Measurements from ENCODE around the gene IL1A. TPM values are rescaled to one million over a fixed set of nuclear protein-coding genes. Genes with fewer than 3 reads are reported as not detected.

The IL1A gene
- total and polyA plus RNA-seq, 9 of the 15 experiments (the other 6 are each of a cell fraction or from before 2014, with no cell fraction given): 0.03 to 0.27 (median 0.14) TPM; not detected in 2

DNA sequence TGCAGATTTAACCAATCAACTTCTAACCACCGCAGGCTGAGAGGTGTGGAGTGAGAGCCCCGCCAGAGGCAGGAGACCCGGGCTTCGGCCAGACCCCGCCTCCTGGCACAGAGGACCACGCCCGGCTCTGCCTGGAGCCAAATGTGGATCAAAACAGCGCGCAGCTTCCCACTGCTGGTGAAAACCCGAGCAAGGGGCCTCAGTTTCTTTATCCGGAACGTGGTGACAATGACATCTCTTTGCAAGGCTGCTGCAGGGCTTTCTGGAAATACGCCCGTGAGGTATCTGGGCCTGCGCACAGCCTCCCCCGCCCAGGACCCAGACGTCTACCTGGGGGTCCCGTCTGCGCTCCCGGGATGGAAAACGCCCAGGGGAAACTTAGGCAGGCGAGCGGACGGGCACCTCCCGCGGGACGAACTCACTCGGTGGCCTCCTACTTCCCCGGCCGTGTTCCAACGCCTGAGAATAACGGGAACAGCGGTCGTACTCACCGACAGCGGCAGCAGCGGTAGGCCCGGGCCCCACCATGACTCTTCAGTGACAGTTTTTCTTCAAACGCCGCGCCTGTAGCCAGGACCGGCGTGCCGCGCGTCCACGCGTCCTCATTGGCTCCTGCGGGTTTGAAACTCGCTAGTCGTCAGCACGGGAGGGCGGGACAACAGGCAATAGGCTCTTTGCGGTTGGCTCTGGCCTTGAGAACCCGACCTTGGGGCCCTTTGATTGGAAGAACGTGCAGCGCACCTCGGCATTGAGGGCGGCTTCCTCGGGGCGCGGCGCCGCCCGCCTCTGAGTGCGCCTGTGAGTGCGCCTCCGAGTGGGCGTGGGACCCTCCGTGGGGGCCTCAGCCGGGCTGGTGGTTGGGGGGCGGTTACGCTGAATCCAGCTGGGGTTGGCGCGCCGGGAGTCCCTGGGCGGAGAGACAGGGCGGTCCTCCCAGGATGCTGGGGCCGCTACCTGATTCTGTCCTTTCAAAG, 19.9 kb downstream of the IL1A start, which contains the start of gene CKAP2L (continued):
- TF ChIP-seq MEIS2 (IDR thresholded peaks at IDR 0.05; ENCODE audit: partially characterized antibody): peak; percentile 55
- peak; percentile 72 for TF ChIP-seq CHD2 (IDR thresholded peaks at IDR 0.05; ENCODE audit: low read depth, low read length)
- peak; percentile 28; the same call in 1 of the 2 replicates for TF ChIP-seq NFIC (IDR thresholded peaks at IDR 0.05)
- TF ChIP-seq, protein P1, sequence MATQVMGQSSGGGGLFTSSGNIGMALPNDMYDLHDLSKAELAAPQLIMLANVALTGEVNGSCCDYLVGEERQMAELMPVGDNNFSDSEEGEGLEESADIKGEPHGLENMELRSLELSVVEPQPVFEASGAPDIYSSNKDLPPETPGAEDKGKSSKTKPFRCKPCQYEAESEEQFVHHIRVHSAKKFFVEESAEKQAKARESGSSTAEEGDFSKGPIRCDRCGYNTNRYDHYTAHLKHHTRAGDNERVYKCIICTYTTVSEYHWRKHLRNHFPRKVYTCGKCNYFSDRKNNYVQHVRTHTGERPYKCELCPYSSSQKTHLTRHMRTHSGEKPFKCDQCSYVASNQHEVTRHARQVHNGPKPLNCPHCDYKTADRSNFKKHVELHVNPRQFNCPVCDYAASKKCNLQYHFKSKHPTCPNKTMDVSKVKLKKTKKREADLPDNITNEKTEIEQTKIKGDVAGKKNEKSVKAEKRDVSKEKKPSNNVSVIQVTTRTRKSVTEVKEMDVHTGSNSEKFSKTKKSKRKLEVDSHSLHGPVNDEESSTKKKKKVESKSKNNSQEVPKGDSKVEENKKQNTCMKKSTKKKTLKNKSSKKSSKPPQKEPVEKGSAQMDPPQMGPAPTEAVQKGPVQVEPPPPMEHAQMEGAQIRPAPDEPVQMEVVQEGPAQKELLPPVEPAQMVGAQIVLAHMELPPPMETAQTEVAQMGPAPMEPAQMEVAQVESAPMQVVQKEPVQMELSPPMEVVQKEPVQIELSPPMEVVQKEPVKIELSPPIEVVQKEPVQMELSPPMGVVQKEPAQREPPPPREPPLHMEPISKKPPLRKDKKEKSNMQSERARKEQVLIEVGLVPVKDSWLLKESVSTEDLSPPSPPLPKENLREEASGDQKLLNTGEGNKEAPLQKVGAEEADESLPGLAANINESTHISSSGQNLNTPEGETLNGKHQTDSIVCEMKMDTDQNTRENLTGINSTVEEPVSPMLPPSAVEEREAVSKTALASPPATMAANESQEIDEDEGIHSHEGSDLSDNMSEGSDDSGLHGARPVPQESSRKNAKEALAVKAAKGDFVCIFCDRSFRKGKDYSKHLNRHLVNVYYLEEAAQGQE (IDR thresholded peaks at IDR 0.05; ENCODE audit: borderline replicate concordance): no peak
- TF ChIP-seq, protein P1 (CRISPR knock-in tag; IDR thresholded peaks at IDR 0.05; ENCODE audit: low read depth): no peak
- TF ChIP-seq NCOA6 (IDR thresholded peaks at IDR 0.05): peak; percentile 49; the same call in 1 of the 2 replicates
- TF ChIP-seq, protein P2, sequence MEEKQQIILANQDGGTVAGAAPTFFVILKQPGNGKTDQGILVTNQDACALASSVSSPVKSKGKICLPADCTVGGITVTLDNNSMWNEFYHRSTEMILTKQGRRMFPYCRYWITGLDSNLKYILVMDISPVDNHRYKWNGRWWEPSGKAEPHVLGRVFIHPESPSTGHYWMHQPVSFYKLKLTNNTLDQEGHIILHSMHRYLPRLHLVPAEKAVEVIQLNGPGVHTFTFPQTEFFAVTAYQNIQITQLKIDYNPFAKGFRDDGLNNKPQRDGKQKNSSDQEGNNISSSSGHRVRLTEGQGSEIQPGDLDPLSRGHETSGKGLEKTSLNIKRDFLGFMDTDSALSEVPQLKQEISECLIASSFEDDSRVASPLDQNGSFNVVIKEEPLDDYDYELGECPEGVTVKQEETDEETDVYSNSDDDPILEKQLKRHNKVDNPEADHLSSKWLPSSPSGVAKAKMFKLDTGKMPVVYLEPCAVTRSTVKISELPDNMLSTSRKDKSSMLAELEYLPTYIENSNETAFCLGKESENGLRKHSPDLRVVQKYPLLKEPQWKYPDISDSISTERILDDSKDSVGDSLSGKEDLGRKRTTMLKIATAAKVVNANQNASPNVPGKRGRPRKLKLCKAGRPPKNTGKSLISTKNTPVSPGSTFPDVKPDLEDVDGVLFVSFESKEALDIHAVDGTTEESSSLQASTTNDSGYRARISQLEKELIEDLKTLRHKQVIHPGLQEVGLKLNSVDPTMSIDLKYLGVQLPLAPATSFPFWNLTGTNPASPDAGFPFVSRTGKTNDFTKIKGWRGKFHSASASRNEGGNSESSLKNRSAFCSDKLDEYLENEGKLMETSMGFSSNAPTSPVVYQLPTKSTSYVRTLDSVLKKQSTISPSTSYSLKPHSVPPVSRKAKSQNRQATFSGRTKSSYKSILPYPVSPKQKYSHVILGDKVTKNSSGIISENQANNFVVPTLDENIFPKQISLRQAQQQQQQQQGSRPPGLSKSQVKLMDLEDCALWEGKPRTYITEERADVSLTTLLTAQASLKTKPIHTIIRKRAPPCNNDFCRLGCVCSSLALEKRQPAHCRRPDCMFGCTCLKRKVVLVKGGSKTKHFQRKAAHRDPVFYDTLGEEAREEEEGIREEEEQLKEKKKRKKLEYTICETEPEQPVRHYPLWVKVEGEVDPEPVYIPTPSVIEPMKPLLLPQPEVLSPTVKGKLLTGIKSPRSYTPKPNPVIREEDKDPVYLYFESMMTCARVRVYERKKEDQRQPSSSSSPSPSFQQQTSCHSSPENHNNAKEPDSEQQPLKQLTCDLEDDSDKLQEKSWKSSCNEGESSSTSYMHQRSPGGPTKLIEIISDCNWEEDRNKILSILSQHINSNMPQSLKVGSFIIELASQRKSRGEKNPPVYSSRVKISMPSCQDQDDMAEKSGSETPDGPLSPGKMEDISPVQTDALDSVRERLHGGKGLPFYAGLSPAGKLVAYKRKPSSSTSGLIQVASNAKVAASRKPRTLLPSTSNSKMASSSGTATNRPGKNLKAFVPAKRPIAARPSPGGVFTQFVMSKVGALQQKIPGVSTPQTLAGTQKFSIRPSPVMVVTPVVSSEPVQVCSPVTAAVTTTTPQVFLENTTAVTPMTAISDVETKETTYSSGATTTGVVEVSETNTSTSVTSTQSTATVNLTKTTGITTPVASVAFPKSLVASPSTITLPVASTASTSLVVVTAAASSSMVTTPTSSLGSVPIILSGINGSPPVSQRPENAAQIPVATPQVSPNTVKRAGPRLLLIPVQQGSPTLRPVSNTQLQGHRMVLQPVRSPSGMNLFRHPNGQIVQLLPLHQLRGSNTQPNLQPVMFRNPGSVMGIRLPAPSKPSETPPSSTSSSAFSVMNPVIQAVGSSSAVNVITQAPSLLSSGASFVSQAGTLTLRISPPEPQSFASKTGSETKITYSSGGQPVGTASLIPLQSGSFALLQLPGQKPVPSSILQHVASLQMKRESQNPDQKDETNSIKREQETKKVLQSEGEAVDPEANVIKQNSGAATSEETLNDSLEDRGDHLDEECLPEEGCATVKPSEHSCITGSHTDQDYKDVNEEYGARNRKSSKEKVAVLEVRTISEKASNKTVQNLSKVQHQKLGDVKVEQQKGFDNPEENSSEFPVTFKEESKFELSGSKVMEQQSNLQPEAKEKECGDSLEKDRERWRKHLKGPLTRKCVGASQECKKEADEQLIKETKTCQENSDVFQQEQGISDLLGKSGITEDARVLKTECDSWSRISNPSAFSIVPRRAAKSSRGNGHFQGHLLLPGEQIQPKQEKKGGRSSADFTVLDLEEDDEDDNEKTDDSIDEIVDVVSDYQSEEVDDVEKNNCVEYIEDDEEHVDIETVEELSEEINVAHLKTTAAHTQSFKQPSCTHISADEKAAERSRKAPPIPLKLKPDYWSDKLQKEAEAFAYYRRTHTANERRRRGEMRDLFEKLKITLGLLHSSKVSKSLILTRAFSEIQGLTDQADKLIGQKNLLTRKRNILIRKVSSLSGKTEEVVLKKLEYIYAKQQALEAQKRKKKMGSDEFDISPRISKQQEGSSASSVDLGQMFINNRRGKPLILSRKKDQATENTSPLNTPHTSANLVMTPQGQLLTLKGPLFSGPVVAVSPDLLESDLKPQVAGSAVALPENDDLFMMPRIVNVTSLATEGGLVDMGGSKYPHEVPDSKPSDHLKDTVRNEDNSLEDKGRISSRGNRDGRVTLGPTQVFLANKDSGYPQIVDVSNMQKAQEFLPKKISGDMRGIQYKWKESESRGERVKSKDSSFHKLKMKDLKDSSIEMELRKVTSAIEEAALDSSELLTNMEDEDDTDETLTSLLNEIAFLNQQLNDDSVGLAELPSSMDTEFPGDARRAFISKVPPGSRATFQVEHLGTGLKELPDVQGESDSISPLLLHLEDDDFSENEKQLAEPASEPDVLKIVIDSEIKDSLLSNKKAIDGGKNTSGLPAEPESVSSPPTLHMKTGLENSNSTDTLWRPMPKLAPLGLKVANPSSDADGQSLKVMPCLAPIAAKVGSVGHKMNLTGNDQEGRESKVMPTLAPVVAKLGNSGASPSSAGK (IDR thresholded peaks at IDR 0.05): peak; percentile 54; the same call in 1 of the 2 replicates

Data from K562 (cell line).